GM18520 (cell line): ENCODE data around the gene SH3PXD2A.
"Not testable (repeated sequence)": the region's sequence is repeated elsewhere in the genome, so short reads cannot be mapped to it uniquely, and the experiment has no call there.

ENCODE experiments used
- ATAC-seq: cut with Tn5 transposase; IDR thresholded peaks from one replicate; pipeline ENCODE4 v1.9.1; 2021; ENCODE audit not compliant: unreplicated experiment

SH3PXD2A gene

DNA sequence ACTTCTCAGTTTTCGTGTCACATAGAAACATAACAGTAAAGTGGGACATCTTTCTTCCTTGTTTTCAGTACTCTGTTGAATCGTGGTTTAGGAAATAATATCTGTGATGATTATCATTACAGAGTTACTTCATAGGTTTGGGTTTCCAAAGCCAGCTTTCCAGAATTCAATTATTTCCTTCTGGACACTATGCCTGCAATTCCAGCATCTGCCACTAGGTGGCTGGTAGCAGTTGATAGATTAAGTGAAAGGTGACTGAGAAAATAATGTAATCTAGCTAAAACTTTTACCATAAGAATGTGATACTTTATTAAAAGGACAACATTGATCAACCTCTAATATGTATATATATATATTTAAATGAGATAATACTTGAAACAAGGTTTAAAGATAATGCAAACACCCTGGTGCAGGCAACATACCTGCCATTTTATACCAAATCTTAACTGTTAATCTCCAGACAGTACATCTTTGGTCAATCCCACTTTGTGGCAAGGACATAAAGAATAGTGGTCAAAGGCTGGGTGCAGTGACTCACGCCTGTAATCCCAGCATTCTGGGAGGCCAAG is 102.6 kb downstream of the SH3PXD2A start:
- no peak for ATAC-seq

DNA sequence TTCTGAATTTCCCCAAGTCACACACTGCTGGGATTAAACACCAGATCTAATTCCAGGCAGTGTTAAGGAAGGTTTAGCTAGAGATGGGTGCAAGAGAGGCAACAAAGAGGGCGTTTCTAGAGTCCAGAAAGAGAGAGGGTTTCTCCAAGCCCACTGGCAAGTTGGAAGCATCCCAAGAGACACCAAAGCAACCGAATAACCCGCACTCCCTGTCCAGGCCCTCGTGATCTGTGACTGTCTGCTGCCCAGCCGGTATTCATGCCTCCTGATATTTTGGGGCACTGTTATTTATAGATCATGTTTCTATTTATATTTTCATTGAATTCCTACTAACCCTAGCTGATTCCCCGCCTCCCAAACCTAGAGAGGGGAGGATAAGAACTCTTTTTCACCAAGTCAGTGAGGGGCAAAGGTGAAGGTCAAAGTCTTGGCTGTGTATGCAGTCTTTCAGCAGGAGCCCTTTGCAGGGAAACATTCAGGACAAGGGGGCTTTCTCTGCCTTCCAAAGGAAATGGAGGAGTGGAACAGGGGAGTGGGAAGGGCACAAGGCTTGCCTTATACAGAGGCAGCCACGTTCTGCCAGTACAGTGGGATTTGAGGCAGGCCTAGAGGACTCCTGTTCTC is 103.6 kb downstream of the SH3PXD2A start:
- ATAC-seq: no peak

DNA sequence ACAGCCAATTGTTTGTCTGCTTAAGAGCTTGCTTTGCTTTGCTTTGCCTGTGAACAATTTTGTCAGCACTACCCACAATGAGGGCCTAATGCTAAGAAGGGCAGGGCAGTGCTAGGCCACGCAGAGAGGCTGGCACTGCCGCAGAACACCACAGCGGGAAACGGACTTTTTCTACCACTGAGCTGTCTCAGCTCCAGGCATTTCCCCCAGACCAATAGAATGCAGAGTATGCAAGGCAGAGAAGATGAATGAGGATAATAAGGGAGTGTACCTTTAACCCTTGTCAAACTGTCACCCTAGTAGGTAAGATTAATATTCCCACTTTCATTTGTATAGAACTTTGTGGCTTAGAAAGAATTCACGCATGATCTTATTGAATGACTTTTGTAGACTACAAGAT is 104.5 kb downstream of the SH3PXD2A start:
- ATAC-seq: no peak

DNA sequence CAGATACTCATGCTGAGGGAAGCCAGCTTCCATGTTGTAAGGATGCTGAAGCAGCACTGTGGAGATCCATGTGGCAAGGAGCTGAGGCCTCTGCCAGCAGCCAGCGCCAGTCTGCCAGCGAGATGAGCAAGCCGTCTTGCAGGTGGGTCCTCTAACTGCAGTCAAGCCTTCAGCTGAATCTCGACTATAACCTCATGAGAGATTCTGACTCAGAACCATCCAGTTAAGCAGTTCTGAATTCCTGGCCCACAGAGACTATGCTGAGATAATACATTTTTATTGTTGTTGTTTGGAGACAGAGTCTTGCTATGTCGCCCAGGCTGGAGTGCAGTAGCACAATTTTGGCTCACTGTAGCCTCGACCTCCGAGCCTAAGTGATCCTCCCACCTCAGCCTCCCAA is 105.6 kb downstream of the SH3PXD2A start:
- ATAC-seq: no peak

DNA sequence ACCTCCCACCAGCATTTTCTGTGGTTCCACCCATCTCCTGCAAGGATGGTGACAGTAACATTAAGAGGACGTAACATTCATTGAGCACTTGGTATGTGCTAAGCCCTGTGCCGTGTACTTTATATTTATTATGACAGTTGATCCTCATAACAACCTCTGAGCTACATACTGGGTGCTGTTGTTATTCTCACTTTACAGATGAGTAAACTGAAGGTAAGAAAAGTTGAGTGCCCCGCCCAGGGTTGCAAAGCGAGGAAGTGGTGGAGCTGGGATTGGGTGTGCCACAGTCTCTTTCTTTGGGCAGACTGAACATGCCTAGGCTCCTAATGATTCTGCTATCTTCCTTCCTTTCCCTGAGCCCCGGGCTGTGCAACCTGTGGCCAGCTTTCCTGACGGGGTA is 107.4 kb downstream of the SH3PXD2A start:
- ATAC-seq: no peak

DNA sequence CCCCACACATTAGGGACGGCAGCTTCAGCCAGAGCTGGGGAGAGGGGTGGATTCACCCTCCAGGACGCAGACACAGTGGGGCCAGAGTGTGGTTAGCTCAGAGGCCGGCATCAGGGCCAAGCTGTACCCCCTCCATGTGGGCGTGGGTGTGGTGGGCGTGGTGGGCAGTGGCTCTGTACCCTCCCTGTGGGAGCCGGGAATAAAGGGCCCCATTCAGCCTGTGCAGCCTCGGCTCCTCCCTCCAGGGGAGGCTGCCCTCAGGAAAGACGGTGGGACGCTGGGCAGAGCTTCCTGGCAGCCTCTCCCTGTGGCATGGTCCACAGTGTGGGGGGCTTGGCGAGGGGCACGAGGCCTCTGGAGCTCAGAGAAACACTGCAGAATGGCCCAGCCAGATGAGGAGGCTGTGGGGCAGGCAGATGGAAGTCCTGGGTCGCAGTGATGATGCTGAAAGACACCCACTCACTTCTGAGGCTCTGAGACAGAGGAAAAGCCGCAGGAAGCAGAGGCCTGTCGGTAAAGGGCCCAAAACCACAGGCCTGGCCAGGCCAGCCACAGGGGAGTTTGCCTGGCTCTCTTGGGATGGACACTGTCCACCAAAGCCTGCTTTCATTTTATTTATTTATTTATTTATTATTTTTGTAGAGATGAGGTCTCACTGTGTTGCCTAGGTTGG is 108.0 kb downstream of the SH3PXD2A start:
- no peak for ATAC-seq

DNA sequence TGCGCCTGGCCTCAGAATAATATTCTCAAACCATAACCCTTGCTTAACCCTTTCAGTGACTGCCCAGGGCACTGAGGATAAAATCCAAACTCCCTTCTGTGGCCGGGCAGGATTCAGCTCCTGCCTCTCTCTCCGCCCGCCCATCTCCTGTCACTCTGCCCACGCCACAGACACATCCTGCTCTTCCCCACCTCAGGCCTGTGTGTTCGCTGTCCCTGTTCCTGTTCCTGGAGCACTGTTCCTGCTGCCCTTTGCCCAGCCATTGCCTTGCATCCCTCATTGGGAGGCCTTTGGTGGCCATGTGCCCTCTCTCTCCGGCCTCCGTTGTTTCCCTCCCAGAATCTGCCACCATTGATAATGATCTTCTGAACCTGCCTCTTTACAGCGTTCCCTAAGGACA is 108.8 kb downstream of the SH3PXD2A start:
- no peak for ATAC-seq

DNA sequence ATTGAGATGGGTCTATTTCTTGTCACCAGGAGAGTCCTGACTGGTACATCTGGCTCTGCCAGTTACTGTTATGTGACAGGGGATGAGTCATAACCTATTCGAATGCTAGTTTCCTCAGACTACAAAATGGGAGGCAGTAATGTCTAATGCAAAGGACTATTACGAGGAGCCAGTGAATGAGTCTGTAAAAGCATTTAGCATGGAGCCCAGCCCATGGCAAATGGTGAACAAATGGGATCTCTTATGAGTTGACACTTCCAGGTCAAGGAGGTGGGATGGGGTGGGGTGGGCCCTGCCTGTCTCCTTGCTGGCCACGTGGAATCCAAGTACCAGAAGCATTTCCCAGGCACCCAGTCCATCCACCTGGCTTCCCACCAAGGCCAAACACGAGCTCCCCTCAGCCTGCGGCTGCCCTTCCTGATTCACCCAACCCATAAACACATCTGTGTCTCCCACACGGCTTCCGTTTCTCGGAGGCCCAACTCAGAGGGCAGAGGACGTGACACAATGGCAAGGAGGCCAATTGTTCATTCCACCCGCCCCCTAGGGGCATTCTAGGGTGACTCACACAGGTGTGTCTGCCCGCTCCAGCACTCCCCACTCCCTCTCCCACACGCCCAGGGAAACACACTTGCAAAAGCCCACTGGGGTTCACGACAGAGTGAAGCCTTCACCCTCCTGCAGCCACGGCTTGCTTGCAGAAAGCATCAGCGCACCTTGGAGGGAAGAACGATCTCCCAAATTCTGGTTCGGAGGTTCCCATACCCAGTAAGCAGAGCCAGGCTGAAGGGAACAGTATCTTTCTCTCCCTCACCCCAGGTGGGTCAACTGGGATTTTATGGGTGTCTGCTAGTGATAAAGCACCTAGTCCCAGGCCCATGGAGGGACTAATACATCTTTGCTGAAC is 109.8 kb downstream of the SH3PXD2A start:
- peak; percentile 46 for ATAC-seq

DNA sequence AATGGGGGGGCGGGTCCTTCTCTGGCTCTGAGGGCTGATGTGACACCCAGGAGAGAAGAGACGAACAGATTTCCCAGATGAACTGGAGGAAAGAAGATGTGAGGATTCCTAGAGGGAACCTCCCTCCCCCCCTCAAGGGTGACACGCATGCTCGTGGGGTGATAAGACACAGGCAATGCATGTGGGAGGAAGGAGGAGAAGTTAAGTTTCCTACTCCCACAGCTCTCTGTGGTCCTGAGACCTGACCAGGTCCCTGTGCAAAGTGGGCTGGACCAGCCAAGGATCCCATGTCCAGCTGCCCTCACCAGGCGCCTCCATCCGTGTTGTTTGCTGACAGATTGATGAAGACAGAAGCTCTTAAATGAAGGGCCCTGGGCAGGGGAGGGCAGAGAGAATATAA is 112.6 kb downstream of the SH3PXD2A start:
- ATAC-seq: no peak

DNA sequence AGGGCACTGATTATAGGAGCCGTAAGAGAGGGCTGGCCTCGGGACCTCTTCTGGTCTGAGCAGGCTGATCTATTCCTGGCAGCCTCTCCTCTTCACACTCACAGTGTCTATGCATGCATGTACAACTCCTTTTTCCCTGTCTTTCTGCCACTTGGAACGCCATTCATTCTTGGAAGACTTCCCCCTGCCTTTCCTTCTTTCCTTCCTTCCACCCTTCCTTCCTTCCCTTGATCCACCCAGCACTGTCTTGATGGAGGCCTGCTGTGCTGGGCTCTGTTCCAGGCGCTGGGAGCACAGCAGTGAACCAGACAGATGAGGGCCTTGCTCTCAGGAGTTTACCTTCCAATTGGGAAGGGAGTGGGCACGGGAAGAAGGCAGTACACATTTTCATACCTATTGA is 114.8 kb downstream of the SH3PXD2A start:
- no peak for ATAC-seq

DNA sequence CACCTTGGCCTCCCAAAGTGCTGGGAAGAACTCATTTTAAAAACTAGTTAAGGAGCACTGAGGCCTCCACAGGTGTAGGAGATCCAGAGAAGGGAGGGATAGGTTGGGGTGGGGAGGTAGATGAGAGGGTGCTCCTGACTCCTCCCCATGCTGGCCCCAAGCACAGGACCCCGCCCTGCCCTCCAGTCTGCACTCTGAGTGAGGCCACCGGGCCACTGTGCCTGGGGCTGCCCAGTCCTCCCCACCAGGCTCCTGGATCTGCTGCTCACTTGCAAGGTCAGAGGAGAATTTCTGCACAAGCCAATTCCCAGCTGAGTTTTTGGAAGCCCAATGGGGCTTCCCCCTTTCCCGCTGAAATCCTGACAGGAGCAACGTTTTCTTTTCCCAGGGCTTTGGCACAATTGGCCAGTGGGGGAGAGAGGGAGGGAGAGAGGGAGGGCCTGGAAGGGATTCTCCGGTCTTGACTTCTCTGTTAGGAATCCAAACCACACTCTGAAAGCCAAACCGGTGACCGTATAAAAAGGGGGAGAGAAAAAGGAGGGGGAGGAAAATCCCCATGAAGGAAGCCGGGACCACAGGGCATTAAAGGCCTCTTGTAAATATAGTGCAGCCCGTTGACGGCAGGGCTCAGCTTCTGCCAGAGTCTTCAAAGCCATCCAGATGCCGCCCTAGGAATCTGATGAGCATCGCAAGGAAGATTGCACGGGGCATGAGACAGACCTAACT is 116.2 kb downstream of the SH3PXD2A start:
- ATAC-seq: no peak

DNA sequence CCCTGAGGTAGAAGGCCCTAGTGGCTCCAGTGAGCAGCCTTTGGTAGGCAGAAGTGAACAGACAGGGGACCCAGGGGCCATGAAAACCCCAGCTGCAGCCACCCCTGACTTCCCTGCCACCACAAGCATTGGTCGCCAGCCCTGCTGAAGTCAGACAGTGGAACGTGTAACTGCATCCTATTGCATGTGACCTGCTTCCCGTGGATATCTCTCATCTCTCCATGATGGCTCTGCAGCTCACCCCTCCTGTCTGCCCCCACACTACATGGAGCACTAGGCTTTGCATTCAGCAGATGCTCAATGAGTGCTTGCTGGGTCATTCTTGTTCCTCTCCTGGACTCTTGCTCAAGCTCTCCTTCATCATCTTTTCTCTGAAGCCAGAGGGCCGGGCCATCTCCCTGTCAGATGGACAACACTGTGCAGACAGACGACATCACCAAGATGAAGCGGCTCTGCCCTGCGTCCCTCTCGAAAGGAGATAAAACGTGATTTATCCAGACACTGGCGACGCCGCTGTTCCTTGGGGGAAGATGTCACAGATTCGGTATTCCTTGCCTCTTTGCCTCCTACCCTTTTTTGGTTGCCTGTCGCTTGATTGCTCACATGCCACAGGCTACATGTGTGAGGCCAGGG is 117.5 kb downstream of the SH3PXD2A start:
- no peak for ATAC-seq

DNA sequence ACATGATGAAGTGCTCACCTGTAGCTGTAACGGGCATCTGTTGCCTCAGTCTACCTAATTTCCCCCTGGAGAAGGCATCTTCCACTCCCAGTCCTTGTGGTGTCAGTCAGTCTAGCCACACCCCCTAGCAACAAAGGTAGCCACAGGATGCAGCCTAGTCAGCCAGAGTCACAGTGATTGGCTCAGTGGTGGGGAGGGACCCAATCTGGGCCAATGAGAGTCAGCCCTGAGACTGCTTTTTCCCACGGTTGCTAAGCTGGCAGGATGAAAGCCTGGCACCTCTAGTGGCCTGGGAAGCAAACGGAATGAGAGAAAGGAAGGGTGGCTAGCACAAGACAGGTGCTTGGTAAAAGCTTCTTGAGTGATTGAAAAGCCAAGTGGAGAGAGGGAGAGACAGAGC is 118.6 kb downstream of the SH3PXD2A start:
- no peak for ATAC-seq

DNA sequence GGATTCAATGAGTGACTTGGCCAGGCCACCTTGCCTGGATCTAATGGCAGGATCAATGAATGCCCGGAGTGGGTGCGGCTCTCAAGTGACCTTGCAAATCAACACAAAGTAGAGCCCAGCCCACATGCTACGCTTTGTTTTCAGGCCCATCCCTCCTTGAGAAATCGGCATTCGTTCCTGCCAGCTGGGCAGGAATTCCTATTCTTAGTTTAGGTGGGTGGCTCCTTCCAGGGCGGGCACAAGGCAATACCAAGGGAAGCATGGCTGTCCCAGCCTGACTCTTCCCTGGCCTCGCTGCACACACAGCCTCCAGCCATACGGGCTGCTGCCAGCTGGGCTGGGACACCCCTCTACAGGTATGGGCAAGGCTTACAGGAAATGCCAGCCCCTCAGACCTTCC is 119.3 kb downstream of the SH3PXD2A start:
- ATAC-seq: no peak

DNA sequence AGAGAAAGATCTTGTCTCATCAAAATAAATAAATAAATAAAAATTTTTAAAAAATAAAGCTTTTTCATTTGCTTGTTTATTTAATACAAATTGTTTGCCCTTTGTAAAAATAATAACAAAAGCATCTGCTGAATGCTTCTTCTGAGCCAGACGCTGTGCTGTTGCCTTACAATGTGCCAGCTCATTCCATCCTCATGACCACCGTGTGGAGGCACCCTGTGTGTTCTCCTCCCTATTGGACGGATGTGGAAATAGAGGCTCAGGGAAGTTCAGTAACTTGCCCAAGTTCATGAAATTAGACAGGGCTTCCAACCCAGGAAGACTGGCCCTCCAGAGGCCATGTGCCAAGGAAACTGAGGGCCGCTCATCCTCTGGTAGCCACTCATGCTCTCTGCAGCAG is 120.6 kb downstream of the SH3PXD2A start:
- no peak for ATAC-seq

DNA sequence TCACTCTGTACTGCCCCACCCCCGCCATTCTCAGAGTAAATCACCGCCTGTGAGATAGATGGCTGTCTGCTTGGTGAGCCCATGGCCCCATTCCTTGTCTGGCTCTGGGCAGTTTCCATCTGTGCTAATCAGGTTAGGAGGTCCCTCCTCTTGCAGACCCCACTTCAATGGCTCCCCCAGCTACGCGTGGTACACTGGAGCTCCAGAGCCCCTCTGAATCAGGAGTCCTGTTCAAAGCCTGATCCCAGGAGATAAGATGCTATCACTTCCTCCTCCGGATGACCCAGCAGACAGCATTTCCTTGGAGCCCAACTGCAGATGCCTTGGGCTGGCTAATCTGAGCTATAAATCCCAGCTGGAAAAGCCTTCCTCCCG is 122.3 kb downstream of the SH3PXD2A start:
- no peak for ATAC-seq

DNA sequence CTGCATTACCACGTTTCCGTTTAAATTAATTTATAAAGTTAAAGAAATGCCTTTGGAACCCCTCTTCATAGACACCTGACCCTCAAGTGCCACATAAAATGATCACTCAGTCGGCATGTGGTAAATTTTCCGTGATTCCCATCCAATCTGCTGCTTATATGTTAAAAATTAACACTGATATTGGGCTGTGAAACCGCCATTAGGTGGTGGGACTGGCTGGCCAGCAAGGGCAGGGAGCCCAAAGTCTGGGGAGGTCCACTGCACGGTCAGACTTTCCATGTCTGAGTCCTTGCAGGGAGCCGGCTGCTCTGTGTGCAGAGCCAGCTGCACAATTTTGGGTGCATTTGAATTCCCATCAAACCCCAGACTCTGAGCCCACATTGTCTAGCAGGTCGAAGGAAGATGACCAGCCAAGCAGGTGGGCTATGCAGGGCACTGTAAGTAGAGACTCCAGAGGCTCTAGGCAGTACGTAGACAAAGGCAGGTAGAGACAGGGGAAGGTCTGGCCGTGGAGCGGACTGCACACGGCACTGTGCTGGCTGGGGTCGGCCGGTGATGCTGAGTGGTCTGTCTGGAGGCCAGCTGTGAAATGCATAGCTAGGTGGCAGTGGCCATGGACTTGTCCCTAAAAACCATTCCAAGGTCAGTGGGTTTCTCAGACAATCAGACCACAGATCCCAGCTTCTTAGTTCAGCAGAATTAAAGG is 122.9 kb downstream of the SH3PXD2A start:
- no peak for ATAC-seq

DNA sequence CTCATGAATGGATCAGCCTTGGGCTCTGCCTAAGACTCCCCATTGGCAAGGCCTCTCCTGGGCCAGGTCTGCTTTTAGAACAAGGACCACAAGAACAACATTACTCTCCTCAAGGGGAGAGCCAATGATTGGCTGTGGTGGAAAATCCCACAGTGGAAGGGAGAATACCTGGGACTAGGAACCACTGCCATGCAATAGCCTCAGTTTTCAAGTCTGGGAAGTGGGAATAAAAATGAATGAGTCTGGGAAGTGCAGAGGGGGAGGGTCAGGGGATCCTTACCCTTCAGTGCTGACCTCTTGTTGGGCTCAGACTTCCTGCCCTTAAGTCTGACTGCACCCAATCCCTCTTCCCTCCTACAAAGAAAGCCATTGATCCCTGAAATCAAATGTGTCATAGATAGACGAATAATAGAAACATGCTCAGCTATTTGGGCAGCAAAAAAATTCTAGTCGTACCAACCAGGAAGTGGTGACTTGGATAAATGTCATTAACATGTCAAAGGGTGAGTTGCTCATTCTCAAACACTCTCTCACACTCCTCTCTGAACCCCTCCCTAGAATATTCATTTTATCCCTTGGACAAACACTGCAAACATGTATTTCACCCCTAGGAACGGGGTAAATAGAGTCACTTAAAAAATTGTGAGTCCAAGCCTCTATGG is 123.6 kb downstream of the SH3PXD2A start:
- ATAC-seq: no peak

DNA sequence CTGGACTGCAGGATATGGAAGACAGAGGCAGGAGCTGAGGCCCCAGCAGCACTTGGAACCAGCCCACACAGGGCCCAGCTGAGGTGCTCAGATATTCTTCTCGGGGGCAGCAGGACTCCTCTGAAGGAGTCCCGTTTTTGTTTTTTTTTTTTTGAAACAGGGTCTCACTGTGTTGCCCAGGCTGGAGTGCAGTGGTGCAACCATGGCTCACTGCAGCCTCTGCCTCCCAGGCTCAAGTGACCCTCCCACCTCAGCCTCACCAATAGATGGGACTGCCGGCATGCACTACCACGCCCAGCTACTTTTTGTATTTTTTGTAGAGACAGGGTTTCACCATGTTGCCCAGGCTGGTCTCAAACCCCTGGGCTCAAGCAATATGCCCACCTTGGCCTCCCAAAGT is 124.3 kb downstream of the SH3PXD2A start:
- ATAC-seq: not testable (repeated sequence)
